HepG2 (cell line): ENCODE data around the gene CCT7. TPM values are rescaled to one million over a fixed set of nuclear protein-coding genes. Genes with fewer than 3 reads are reported as not detected.
A peak's percentile ranks its signal among the peaks of the same experiment; 100 is the strongest.

ENCODE experiments used
- ASH2L ChIP-seq: fragments of 300-600, 200-600 bp; sonication (generic); IDR thresholded peaks from 2 replicates; pipeline ENCODE4 v1.7.0; 2017; ENCODE audit warnings: low read depth, mild to moderate bottlenecking, moderate library complexity, mixed read lengths, low read length; ENCODE audit not compliant: insufficient read length
- ATF3 ChIP-seq: sonication (generic); formaldehyde crosslinking; IDR thresholded peaks from 2 replicates; pipeline ENCODE4 v1.4.0; 2020; ENCODE audit warnings: missing genetic modification reagents
- GPBP1L1 ChIP-seq: sonication (generic); formaldehyde crosslinking; IDR thresholded peaks from 2 replicates; pipeline ENCODE4 v1.5.0; 2020; ENCODE audit warnings: mild to moderate bottlenecking, missing genetic modification reagents
- IRX3 ChIP-seq: sonication (generic); formaldehyde crosslinking; IDR thresholded peaks from 2 replicates; pipeline ENCODE4 v1.8.1; 2023; ENCODE audit warnings: mild to moderate bottlenecking, low read depth, missing genetic modification reagents, borderline replicate concordance
- JARID2 ChIP-seq: sonication (generic); formaldehyde crosslinking; IDR thresholded peaks from 2 replicates; pipeline ENCODE4 v1.8.1; 2023; ENCODE audit warnings: missing genetic modification reagents, inconsistent platforms; ENCODE audit not compliant: insufficient replicate concordance
- KLF9 ChIP-seq: IDR thresholded peaks from 2 replicates; pipeline ENCODE4 v1.6.1; 2016; ENCODE audit warnings: low read depth
- MBNL3 ChIP-seq: fragments of 250-450 bp; sonication (Bioruptor Pico); conservative IDR thresholded peaks from 2 replicates; pipeline ENCODE4 v1.8.0; 2022; ENCODE audit warnings: mild to moderate bottlenecking, inconsistent platforms
- MYPOP ChIP-seq: sonication (generic); formaldehyde crosslinking; IDR thresholded peaks from 2 replicates; pipeline ENCODE4 v1.8.1; 2023; ENCODE audit warnings: mild to moderate bottlenecking, moderate library complexity, missing genetic modification reagents
- NR0B2 ChIP-seq: sonication (generic); formaldehyde crosslinking; IDR thresholded peaks from 2 replicates; pipeline ENCODE4 v1.4.0; 2020; ENCODE audit warnings: mild to moderate bottlenecking, missing genetic modification reagents
- PRMT3 ChIP-seq: sonication (generic); formaldehyde crosslinking; IDR thresholded peaks from 2 replicates; pipeline ENCODE4 v1.8.1; 2022; ENCODE audit warnings: low read depth, mild to moderate bottlenecking, moderate library complexity, missing genetic modification reagents, borderline replicate concordance
- SAP130 ChIP-seq: IDR thresholded peaks from 2 replicates; pipeline ENCODE4 v1.6.1; 2016; ENCODE audit warnings: low read depth
- SKI ChIP-seq: fragments of 450-650 bp; IDR thresholded peaks from one replicate; pipeline ENCODE4 v1.6.1; 2018; ENCODE audit warnings: mild to moderate bottlenecking; ENCODE audit not compliant: partially characterized antibody
- TFE3 ChIP-seq: IDR thresholded peaks from 2 replicates; pipeline ENCODE4 v1.6.1; 2016
- ZFY ChIP-seq: sonication (generic); formaldehyde crosslinking; IDR thresholded peaks from 2 replicates; pipeline ENCODE4 v1.4.0; 2020; ENCODE audit warnings: missing genetic modification reagents
- ZGPAT ChIP-seq: IDR thresholded peaks from 2 replicates; pipeline ENCODE4 v1.6.1; 2016; ENCODE audit warnings: mild to moderate bottlenecking
- ZKSCAN1 ChIP-seq: fragments of 150-350 bp; IDR thresholded peaks from 2 replicates; pipeline ENCODE4 v1.6.1; 2014; ENCODE audit warnings: low read length
- ZNF20 ChIP-seq: sonication (generic); formaldehyde crosslinking; IDR thresholded peaks from 2 replicates; pipeline ENCODE4 v1.4.0; 2020; ENCODE audit warnings: mild to moderate bottlenecking, moderate library complexity, missing genetic modification reagents
- ZNF232 ChIP-seq: sonication (generic); formaldehyde crosslinking; IDR thresholded peaks from 2 replicates; pipeline ENCODE4 v1.4.0; 2020; ENCODE audit warnings: missing genetic modification reagents, borderline replicate concordance
- ZNF333 ChIP-seq: sonication (generic); formaldehyde crosslinking; IDR thresholded peaks from 2 replicates; pipeline ENCODE4 v1.4.0; 2020; ENCODE audit warnings: mild to moderate bottlenecking, missing genetic modification reagents, borderline replicate concordance
- ZNF496 ChIP-seq: sonication (generic); formaldehyde crosslinking; IDR thresholded peaks from 2 replicates; pipeline ENCODE4 v1.8.1; 2023; ENCODE audit warnings: mild to moderate bottlenecking, moderate library complexity, missing genetic modification reagents; ENCODE audit not compliant: insufficient replicate concordance
- ZNF556 ChIP-seq: sonication (generic); formaldehyde crosslinking; IDR thresholded peaks from 2 replicates; pipeline ENCODE4 v1.4.0; 2020; ENCODE audit warnings: mild to moderate bottlenecking, missing genetic modification reagents, borderline replicate concordance
- ZNF629 ChIP-seq: sonication (generic); formaldehyde crosslinking; conservative IDR thresholded peaks from 2 replicates; pipeline ENCODE4 v1.5.0; 2020; ENCODE audit warnings: missing genetic modification reagents
- ZNF780A ChIP-seq: sonication (generic); formaldehyde crosslinking; IDR thresholded peaks from 2 replicates; pipeline ENCODE4 v1.8.0; 2022; ENCODE audit warnings: mild to moderate bottlenecking, missing genetic modification reagents, moderate library complexity
- polyA plus RNA-seq, 8 experiments: library from polyadenylated mRNA; depleted of rRNA in 3 of 8; stranded (reverse) in 7 of 8; unstranded in 1 of 8; fragments of >200 nt; fragmentation: Illumina TruSeq in 4 of 8; extraction: Trizol in 4 of 8; gene quantifications; 2 replicates each; pipeline versions ENCODE4 v1.2.1 to v1.2.3, GENCODE V29; 2011 to 2016; ENCODE audit warnings: low read depth in 4 of 8, missing spikeins in 1 of 8, mixed read lengths in 1 of 8; ENCODE audit not compliant: insufficient read depth in 1 of 8
- total RNA-seq, 5 experiments: library from RNA; depleted of rRNA; stranded (reverse); fragments of >200 nt; fragmentation: Illumina TruSeq; extraction: Trizol; gene quantifications; 2 replicates each; pipeline ENCODE4 v1.2.3, GENCODE V29; 2016; ENCODE audit warnings: low read depth in 1 of 5

CCT7 gene
- total and polyA plus RNA-seq, 2 of the 13 experiments (the other 11 are each of a cell fraction or from before 2014, with no cell fraction given) = 347 to 517 TPM

GRCh38 chr2:73290049-73290839 is 56.1 kb downstream of the CCT7 start (continued):
- TF ChIP-seq MYPOP (CRISPR knock-in tag) (no peak), JARID2 (CRISPR knock-in tag) (no peak), KLF9 (CRISPR knock-in tag) (no peak), SKI (no peak), ASH2L (no peak), NR0B2 (CRISPR knock-in tag) (no peak), ZNF496 (CRISPR knock-in tag) (no peak), PRMT3 (CRISPR knock-in tag) (no peak), ATF3 (no peak), MBNL3 (no peak), IRX3 (CRISPR knock-in tag) (no peak), ZNF780A (no peak), TFE3 (CRISPR knock-in tag) (no peak), ZNF556 (no peak), ZNF232 (CRISPR knock-in tag) (no peak), ZNF20 (no peak), ZKSCAN1 (no peak), ZNF629 (no peak), SAP130 (peak; percentile 39; the same call in 1 of the 2 replicates), GPBP1L1 (CRISPR knock-in tag) (no peak), ZGPAT (no peak), ZNF333 (CRISPR knock-in tag) (no peak), ZFY (CRISPR knock-in tag) (no peak)
